Loucy (cell line): ENCODE data around the gene COX19.

ENCODE experiments used
- CTCF ChIP-seq: fragments of 200-600 bp; sonication (generic); conservative IDR thresholded peaks from 2 replicates; pipeline ENCODE4 v1.5.1; 2014; ENCODE audit warnings: mild to moderate bottlenecking, antibody characterized with exemption, low read length
- EZH2phosphoT487 ChIP-seq: fragments of 200-600 bp; IDR thresholded peaks from 2 replicates; pipeline ENCODE4 v1.6.1; 2018; ENCODE audit warnings: antibody characterized with exemption, mild to moderate bottlenecking, moderate library complexity, borderline replicate concordance

DNA sequence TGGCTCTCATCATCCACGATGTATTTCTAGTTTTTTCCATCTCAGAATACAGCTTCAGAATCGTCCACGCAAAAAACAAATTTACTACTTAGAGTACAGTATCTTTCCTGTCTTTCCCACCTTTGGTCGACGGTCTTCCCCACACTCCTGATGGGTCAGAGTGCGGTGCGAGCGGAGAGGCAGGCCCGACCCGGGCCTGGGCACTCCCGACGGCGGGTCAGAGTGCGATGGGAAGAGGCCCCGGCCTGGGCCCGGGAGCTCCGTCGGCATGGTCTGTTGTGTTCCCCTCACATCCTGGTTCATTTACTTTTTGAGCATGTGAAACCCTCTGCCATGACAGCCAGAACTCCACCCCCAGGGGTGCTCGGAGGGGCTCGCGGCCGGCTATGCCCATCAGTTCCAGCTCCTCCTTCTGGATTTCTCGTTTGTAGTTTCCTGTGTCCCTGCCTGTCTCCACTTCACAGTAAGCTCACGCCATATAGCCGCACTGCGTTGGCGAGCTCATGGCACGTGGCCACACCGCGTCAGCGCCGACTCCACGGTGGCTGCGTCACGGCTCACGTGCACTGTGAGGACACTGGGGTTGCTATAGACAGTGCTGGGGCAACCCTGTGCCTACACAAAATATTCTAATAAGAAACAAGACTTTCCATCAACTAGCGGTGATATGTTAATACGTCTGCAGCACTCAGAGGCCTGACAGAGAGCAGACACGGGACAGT lies 7.8 kb downstream of the COX19 start:
- TF ChIP-seq CTCF, result no peak
- no peak for TF ChIP-seq EZH2phosphoT487
